Parathyroid adenoma (tissue), 2 donors: Measurements from ENCODE around the gene MTCL3.

Source experiments
- H2AFZ ChIP-seq: fragments of 300-600 bp; sonication (generic); one replicate; pipeline ENCODE4 v1.7.0; 2017; ENCODE audit warnings: antibody characterized with exemption, mild to moderate bottlenecking
- H3K27ac ChIP-seq: fragments of 300-600 bp; sonication (generic); one replicate; pipeline ENCODE4 v1.7.0; 2017
- H3K27me3 ChIP-seq: fragments of 300-600 bp; sonication (generic); one replicate; pipeline ENCODE4 v1.7.0; 2017; ENCODE audit warnings: low read length; ENCODE audit not compliant: control insufficient read depth, insufficient read depth
- H3K36me3 ChIP-seq: fragments of 300-600 bp; sonication (generic); one replicate; pipeline ENCODE4 v1.7.0; 2017; ENCODE audit warnings: low read length; ENCODE audit not compliant: control insufficient read depth, insufficient read depth
- H3K4me1 ChIP-seq: fragments of 300-600 bp; sonication (generic); one replicate; pipeline ENCODE4 v1.7.0; 2017; ENCODE audit warnings: control low read depth
- H3K4me2 ChIP-seq: fragments of 300-600 bp; sonication (generic); one replicate; pipeline ENCODE4 v1.7.0; 2017; ENCODE audit warnings: low read length
- H3K4me3 ChIP-seq: fragments of 300-600 bp; sonication (generic); one replicate; pipeline ENCODE4 v1.7.0; 2017; ENCODE audit warnings: low read depth, low read length
- H3K79me2 ChIP-seq: fragments of 300-600 bp; sonication (generic); one replicate; pipeline ENCODE4 v1.7.0; 2017; ENCODE audit warnings: control low read depth
- H3K9ac ChIP-seq: fragments of 300-600 bp; sonication (generic); one replicate; pipeline ENCODE4 v1.7.0; 2017; ENCODE audit warnings: mild to moderate bottlenecking
- H3K9me3 ChIP-seq: fragments of 300-600 bp; sonication (generic); one replicate; pipeline ENCODE4 v1.7.0; 2017; ENCODE audit warnings: low read length; ENCODE audit not compliant: control insufficient read depth
- CTCF ChIP-seq: fragments of 300-600 bp; sonication (generic); IDR thresholded peaks from one replicate; pipeline ENCODE4 v1.7.0; 2017; ENCODE audit warnings: antibody characterized with exemption, mild to moderate bottlenecking
- donor health status: primary hyperparathyroidism.

Gene MTCL3

DNA sequence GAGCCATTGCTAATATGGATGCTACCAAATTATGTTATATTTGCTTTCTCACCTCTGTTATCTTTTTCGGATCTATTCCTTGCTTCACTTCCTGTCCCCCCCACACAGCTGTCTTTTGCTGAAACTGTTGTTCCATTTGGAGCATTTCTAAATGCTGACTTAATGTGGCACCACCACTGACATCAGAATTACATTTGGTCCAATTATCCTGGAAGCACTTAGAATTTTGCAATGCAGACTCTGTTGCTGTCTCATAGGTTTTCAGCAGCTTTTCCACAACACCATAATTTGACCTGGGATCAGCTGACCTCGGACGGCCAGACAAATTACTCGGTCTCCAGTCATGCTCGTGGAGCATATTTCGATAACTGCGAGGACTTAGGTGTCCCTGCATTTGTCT, 72.8 kb downstream of the MTCL3 start:
- no peak for TF ChIP-seq CTCF
- Histone ChIP-seq H2AFZ (no peak overlapping the region), H3K4me1 (no peaks in the 10 kb centered on the region), H3K9me3 (no peaks in the 10 kb centered on the region), H3K79me2 (no peaks in the 10 kb centered on the region), H3K27me3 (no peaks in the 10 kb centered on the region), H3K27ac (no peak overlapping the region), H3K36me3 (no peaks in the 10 kb centered on the region), H3K9ac (no peak overlapping the region), H3K4me3 (no peak overlapping the region), H3K4me2 (no peak overlapping the region)

- no peaks in the 10 kb centered on the region for H3K27me3 ChIP-seq
- TF ChIP-seq CTCF: no peak
These were observed 77.3 kb downstream of the MTCL3 start for GRCh38 chr6:127441881-127442280.

DNA sequence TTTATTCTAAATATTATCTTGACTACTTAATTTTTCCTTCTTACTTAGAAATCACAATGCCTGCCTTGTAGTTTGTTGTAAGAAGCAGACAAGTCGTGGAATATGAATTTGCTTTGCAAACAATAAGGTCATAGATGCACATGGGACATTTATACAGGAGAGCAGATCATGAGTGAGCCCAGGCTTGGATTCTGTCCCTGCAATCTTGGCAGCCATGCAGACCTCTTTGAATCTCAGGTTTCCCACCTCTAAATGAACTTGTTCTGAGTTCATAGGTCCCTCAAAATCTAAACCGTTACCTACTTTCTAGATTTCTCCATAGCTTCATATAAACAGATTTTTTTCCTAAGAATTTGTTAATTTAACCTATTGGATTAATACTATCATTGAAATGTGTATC, 79.4 kb downstream of the MTCL3 start:
- Histone ChIP-seq H3K4me1 (no peaks in the 10 kb centered on the region), H3K9me3 (no peaks in the 10 kb centered on the region), H2AFZ (no peak overlapping the region), H3K9ac (no peak overlapping the region), H3K4me2 (no peak overlapping the region), H3K27ac (no peak overlapping the region), H3K27me3 (no peaks in the 10 kb centered on the region), H3K79me2 (no peaks in the 10 kb centered on the region), H3K4me3 (no peak overlapping the region), H3K36me3 (no peaks in the 10 kb centered on the region)
- no peak for TF ChIP-seq CTCF

More at GRCh38 chr6:127441881-127442280, 77.3 kb downstream of the MTCL3 start:
- H3K4me3 ChIP-seq: no peak overlapping the region
- no peak overlapping the region for H3K4me2 ChIP-seq
- no peak overlapping the region for H2AFZ ChIP-seq
- H3K4me1 ChIP-seq: no peaks in the 10 kb centered on the region
- H3K9ac ChIP-seq: no peak overlapping the region
- no peaks in the 10 kb centered on the region for H3K79me2 ChIP-seq
- no peak overlapping the region for H3K27ac ChIP-seq
- H3K9me3 ChIP-seq: no peaks in the 10 kb centered on the region
- H3K36me3 ChIP-seq: no peaks in the 10 kb centered on the region

GRCh38 chr6:127436578-127437110, 82.5 kb downstream of the MTCL3 start:
- H3K9me3 ChIP-seq: no peaks in the 10 kb centered on the region
- no peaks in the 10 kb centered on the region for H3K27me3 ChIP-seq
- H3K4me2 ChIP-seq: no peak overlapping the region
- no peaks in the 10 kb centered on the region for H3K36me3 ChIP-seq
- H3K79me2 ChIP-seq: no peaks in the 10 kb centered on the region
- TF ChIP-seq CTCF: no peak
- H3K4me1 ChIP-seq: no peaks in the 10 kb centered on the region
- H3K27ac ChIP-seq: no peak overlapping the region
- H3K4me3 ChIP-seq: no peak overlapping the region
- no peak overlapping the region for H2AFZ ChIP-seq
- no peak overlapping the region for H3K9ac ChIP-seq

DNA sequence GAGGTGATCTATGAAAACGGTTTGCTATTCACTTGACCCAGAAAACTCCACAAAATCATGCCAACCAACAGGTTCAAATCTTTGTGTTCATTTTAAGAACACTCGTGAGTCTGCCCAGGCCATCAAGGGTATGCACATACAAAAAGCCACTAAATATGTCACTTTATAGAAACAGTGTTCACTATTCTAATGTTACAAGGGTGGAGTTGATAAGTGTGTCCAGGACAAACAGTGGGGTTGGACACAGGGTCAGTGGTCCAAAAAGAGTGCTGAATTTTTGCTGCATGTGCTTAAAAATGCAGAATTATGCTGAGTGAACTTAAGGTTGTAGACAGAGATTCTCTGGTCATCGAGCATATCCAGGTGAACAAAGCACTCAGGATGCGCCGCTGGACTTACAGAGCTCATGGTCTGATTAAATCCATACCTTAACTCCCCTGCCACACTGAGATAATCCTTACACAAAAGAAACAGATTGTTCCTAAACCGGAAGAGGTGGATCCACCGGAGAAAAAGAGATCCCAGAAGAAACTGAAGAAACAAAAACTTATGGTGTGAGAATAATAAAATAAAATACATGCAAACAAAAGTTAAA, 83.4 kb downstream of the MTCL3 start:
- Histone ChIP-seq H3K79me2 (no peaks in the 10 kb centered on the region), H3K27me3 (no peaks in the 10 kb centered on the region), H2AFZ (no peak overlapping the region), H3K4me1 (no peaks in the 10 kb centered on the region), H3K4me2 (no peak overlapping the region), H3K9ac (no peak overlapping the region), H3K4me3 (no peak overlapping the region), H3K9me3 (no peaks in the 10 kb centered on the region), H3K27ac (no peak overlapping the region), H3K36me3 (no peaks in the 10 kb centered on the region)
- TF ChIP-seq CTCF: no peak
